Renal cortical epithelial cell (primary cell): ENCODE measurements around the gene ANXA8L1. TPM values are rescaled to one million over a fixed set of nuclear protein-coding genes. Genes with fewer than 3 reads are reported as not detected.
"Not testable (repeated sequence)": the region's sequence is repeated elsewhere in the genome, so short reads cannot be mapped to it uniquely, and the experiment has no call there.

ENCODE experiments used
- DNase-seq: peaks from one replicate; pipeline ENCODE4 v3.0.0-alpha.2; 2011; ENCODE audit warnings: low read depth
- total RNA-seq: library from RNA; depleted of rRNA; stranded (reverse); fragments of >200 nt; gene quantifications from 2 replicates; pipeline ENCODE4 v1.2.3, GENCODE V29; 2014

ANXA8L1 gene, protein sequence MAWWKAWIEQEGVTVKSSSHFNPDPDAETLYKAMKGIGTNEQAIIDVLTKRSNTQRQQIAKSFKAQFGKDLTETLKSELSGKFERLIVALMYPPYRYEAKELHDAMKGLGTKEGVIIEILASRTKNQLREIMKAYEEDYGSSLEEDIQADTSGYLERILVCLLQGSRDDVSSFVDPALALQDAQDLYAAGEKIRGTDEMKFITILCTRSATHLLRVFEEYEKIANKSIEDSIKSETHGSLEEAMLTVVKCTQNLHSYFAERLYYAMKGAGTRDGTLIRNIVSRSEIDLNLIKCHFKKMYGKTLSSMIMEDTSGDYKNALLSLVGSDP
- 1.6 TPM in 1 of 2 replicates, not detected in the other for total RNA-seq

DNA sequence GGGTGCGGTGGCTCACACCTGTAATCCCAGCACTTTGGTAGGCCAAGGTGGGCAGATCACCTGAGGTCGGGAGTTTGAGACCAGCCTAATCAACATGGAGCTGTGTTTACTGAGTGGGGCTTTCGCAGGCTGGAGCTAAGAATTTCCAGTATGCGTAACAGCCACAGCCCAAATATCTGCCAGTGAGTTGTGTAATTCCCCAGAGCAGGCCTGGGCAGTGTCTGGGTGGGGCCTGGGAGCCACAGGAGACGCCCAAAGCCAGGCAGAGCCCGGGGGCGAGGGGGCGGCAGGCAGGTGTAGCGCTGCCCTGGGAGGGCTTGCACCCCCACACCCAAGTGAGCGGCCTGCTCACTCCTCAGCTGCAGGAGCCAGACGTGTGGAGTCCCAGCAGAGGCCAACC lies at the start of gene ANXA8L1:
Gene ANXA8L1 (plus strand): TSS at position 371 of the 400 bp plus-strand sequence. CDS start 76 bp downstream, outside the sequence.
- DNase-seq = not testable (repeated sequence)

DNA sequence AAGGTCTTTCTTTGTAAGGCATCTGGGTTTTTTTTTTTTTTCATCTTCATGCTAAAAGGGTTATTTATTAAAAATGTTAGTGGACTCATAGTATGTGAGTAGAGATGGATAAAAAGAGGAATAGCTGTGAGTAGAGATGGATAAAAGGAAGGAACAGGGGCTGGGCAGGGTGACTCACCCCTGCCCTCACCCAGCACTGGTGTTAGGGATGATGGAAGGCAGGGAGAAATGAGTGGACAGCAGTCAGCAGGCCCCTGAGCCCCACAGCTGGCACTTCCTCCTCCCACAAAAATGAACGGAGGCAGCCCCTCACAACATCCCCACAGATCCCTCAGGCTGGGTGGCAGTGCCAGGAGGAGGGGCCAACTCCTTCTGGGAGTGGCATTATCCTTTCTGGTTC lies 49.5 kb upstream of the ANXA8L1 start:
- DNase-seq = no peak

DNA sequence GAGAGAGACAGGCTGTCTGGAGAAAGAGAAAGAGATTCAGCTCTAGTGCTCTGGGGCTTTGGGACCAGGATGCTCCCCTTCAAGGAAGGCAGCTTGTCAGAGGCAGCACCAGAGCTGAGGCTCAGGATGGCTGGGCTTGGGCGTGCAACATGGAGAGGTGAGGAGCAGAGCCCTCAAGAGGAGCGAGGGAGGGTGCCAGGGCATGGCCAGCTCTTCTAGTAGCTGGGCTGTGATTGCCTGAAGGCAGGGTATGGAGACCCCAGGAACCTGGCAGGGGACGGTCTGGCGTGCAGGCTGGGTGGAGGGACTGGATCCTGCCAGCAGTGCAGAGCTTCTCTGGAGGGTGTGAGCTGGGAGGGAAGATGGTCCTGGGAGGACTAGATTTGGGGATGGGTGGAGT lies 48.6 kb upstream of the ANXA8L1 start:
- no peak for DNase-seq

DNA sequence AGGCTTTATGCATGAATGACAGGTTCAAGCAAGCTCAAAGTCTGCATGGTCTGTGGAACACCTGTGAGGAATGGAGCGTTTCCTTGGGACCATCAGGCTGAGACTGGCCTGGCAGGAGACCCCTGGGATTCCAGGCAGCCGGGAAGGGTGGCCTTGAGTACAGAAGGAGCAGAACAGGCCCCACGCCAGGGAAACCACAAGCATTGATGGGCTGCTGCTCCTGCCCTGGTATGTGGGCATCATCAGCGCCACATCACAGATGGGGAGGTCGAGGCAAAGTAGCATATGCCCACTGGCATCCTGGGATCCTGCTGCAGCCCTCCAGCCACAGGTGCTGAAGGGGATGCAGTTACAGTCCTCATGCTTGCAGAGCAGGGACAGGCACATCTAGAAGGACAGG lies 47.9 kb upstream of the ANXA8L1 start:
- DNase-seq = no peak

DNA sequence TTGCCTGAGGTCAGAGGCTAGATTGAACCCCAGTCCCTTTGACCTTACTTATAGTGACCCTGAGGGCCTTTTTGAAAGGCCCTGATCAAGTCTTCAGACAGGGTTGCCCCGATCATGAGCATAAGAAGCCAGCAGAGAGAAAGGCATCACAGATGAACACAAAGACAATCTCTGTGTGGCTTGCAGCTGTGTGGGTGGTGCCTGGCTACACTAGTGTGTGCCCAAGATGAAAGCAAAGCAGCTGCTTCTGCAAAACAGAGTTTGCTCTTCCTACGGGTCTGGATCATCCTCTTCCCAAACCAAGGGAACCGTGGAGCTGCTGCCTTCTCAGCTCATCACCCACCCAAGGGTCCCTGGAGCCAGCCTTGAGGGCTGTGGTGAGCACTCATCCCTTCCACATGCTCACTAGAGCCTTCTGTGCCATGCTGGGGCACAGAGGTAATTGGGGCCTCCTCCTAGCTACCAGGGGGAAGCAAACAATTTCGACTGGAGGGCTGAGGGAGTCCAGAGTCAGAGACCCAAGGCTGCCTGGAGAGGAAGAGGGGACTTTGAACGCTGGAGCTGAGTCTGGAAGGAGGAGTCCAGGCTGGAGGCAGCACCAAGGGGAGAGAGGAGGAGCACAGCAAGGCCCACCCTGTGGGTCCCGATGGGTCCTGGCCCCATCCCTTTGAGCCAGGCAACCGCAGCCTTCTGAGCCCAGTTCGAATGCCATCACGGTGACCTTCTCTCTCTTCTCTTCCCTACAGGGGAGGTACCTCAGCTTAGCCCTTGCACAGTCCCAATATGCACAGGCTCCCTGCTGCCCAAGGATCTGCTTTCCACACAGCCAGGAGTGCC lies 46.5 kb upstream of the ANXA8L1 start:
- no peak for DNase-seq

DNA sequence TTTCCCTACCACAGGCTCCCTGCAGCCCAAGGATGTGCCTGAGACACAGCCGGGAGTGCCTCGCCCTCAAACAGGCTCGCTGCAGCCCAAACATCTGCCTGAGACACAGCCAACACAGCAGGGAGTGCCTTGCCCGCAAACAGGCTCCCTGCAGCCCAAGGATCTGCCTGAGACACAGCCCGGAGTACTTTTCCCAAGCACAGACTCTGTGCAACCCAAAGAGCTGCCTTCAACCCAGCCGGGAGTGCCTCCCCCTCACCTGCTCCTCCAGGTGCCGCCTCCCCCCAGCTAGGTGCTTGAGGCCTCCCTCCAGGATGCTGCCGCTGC lies 45.9 kb upstream of the ANXA8L1 start:
- DNase-seq = no peak

DNA sequence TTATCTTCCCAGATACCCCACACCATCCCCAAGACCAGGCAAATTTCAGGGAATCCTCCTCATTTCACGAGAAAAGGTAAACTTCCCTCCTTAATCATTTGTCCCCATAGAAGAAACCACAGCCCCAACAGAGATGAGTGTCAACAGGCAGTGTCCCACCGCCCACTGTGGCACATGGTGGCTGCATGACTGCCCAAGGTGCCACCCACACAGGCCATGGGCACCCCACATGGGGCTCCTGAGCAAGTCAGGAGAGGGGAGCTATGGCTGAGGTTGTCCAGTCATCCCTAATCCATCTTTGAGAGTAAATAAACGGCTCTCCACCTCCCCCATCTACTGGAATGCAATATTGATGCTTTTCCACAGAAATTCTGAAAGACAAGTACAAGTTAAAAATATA lies 44.7 kb upstream of the ANXA8L1 start:
- DNase-seq = no peak

DNA sequence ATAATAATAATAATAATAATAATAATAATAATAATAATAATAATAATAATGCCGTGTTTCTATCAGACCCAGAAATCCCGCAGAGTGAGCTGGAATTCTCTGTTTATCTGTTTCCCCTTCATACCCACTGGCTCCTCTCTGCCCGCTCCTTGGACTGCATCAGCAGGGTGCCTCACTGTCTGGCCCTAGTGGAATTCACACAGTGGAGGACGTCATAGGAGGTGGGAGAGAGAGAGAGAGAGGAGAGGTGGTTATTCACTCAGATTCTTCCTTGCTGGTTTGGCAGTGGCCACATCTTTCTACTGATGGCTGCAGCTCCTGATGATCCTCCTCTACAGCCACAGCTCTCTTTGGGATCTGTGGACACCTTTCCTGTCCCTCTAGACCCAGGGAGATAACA lies 10.1 kb upstream of the ANXA8L1 start:
- not testable (repeated sequence) for DNase-seq

DNA sequence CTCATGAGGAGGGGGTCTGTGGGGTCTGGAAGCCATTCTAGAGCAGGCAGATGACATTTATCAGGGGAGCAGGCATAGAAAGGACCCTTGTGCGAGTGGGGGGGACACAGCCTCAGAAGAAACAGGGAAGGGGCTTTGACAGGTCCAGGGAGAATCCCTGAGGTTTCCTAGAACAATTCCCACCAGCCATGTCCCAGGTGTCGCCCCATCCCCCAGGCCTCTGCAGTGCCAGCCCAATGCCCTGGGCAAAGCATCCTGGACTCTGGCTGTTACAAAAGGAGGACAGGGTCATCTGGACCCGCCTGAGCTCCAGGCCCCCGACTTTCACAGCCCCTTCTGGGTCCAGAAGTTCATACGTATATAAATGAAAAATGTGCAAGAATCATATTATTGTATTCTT lies 8.4 kb upstream of the ANXA8L1 start:
- not testable (repeated sequence) for DNase-seq

DNA sequence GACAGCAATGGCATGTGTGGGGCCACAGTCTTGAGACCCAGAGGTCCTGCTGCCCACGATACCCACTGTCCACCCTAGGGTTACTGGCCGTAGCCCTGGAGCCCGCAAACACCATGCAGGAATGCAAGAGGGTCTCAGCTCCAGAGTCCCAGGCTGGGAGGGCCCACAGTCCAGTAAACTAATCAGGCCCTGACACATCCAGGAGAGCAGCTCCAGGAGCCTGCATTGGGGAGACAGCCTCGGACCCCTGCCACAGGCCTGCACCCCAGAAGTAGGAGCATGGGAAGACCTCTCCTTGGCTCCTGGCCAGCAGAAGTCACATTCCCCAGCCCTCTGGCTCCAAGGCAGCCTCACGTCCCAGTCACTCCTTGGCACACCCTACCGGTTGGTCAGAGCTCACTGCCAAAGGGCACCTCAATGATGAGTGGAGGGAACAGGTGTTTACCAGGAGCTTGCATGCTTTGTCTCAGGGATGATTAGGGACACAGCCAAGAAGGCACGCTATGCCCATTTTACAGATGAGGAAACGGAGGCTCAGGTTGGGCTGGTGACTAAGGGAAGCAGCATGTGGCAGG lies 7.8 kb upstream of the ANXA8L1 start:
- DNase-seq = not testable (repeated sequence)

DNA sequence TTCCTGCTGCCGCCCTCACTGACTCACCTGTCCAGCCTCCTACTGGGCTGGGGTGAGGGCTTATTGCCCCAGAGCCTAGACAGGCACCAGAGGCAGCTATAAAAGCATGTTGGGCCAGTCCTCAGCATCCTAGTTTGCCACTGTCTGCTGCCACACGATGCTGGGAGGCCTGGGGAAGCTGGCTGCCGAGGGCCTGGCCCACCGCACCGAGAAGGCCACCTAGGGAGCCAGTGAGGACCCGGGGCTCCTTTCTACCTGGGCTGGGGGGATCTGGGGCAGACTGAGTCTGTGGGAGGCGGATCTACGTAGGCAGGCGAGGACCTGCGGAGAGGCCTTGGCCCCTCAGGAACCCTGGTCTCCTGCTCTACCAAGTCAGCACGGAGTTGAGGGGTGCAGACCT lies 6.6 kb upstream of the ANXA8L1 start:
- DNase-seq = not testable (repeated sequence)

DNA sequence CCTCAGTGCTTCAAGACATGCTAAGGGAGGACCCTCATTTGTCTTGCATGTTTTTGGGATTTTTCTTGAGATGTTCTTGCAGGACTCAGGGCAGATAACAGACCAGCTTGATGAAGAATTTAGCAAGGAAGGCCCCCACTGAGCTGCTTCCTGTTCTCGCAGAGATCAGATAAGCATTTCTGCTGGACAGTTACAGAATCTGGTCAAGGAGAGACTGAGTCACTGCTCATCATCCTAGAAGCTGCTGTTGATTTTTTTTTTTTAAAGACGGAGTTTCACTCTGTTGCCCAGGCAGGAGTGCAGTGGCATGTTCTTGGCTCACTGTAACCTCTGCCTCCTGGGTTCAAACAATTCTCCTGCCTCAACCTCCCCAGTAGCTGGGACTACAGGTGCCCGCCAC lies 1.2 kb upstream of the ANXA8L1 start:
- not testable (repeated sequence) for DNase-seq

DNA sequence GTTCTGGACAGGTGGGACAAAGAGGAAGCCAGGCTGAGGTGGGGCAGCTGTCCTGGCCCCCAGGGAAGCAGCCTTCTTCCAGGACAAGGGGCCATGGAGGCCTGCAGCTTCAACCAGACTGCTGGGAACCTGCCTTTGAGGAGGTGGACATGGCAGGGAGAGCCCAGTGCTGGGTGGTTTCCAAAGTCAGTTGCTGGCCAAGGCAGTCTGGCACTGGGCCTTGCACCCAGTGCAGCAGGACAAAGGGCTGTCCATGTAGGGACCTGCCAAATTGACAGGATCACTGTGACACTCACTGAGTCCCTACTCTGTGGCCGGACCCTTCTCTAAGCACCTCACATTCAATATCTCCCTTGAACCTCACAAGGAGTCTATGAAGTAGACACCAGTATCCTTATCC lies 1.4 kb downstream of the ANXA8L1 start:
- not testable (repeated sequence) for DNase-seq

DNA sequence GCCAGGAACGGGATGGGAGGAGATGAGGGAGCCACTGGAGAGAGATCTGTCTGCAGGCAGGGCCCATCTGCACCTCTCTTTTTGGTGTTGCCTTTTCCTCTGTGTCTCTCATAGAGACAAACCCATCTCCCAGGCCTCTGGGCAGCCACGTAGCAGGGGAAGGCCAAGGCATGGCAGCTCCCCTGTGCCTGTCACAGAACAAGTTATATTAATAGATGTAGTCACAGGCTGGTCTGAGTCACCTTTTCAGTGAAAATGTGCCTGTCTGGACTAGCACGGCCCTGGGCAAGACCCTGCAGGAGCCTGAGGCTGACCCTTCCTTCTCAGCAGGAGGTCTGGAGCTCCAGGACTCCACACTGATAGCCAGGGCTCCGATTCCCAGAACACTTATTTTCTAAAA lies 2.1 kb downstream of the ANXA8L1 start:
- DNase-seq = not testable (repeated sequence)

DNA sequence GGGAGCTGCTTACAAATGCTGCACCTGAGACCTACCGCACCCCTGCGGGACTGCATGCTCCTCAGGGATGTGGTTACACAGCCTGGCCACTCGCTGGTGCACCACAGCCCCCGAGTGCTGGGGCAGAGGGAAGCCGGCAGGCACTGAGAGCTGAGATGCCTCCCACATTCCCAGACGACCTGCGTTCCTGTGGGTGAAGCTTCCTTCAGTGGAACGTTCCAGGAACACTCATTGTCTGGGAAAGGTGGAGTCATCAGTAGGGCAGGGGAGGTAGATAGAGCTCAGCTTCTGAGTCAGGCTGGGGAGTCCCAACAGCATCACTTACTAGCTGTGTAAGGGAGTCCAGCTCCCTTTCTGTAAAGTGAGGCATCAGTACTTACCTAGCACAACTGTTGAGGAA lies 2.5 kb downstream of the ANXA8L1 start:
- not testable (repeated sequence) for DNase-seq

DNA sequence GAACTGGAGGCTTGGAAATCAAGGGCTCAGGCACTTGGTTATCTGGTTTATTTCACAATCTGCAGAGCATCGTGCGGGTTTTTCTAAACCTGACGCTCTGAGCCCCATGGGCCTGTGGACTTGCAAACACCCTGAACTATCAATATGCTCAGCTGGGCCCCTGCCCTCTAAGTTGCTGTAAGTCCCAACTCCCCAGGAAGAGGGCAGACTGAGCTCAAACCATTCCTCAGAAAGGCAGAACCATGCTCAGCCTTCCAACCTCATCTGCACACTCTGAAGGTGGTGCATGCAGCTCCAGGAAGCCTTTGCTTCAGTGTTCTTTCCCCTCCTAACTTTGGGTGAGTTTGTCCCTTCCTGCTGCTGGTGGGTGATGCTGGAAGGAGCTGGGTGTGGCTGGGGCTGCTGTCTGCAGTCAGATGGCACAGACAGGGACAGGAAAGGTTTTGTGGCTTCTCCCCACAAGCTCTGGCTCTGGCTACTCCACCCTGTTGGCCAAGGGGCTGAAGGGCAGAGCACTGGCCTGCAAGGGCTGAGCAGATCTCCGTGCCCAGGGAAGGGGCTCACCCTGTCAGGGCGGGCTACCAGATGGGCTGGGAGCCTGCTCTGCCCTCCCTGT lies 3.8 kb downstream of the ANXA8L1 start:
- DNase-seq = not testable (repeated sequence)

DNA sequence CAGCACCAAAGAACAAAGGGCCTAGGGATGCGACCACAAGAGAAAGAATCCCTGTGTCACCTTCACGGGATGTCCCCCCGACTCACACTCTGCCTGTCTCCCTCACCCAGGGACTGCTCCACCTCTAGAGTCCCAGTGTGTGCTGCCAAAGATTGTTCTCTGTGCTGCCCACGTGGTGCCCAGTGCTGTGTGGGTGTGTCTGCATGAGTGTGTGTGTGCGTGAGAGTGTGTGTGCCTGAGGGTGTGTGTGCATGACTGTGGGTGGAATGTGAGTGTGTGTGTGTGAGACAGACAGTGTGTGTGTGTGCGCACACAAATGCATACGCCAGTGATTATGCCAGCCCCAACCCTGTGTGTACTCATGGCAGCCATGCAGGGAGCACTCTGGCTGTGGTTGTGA lies 10.3 kb downstream of the ANXA8L1 start:
- DNase-seq = not testable (repeated sequence)

DNA sequence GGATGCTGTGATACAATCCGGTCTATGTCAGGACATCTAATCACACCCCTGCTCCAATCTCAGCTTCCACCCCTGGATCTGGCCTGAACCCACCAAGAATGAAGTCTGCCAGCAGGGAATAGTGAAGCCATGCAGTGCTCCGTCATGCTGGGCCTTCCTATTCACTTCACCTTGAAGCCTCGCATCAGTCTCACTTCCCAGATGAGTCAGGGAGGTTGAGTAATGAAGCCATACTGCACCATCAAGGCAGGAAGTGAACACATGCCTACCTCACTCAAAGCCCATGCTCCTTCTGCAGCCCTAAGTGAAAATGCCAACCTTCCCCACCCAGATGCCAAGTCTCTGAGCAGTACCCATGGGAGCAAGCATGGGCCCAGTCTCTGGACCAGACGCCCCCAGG lies 11.1 kb downstream of the ANXA8L1 start:
- not testable (repeated sequence) for DNase-seq

DNA sequence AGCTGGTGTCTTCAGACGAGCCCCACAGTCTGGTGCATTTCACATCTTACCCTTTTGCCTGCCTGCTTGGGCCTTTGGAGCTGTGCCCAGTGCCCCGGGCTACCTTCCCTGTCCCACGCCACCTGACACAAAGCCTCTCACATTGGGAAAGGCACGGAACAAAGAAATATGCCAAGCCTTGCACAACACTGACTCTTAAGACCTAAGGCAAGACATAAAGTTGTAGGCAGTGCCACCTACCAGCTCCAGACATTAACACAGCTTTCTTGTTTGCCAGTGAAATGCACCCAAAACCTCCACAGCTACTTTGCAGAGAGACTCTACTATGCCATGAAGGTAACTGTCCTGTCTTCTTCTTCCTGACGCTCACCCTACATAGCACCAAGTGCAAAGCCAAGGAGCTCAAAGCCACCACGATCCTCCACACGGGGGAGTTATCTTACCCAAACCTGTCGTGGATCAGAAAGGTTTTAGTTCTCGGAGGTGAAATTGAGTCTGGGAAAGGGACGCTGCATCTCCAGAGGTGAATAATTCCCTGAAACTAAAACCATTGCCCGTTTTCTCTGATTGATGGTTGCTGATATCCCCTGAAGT lies 11.8 kb downstream of the ANXA8L1 start:
- DNase-seq = not testable (repeated sequence)

DNA sequence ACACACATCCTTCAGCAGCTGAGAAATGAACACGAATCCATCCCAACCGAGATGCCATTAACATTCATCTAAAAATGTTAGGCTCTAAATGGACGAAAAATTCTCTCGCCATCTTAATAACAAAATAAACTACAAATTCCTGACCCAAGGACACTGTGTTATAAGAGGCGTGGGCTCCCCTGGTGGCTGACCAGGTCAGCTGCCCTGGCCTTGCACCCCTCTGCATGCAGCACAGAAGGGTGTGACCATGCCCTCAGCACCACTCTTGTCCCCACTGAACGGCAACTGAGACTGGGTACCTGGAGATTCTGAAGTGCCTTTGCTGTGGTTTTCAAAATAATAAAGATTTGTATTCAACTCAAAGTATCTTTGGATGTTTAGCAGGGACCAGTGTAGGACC lies 15.8 kb downstream of the ANXA8L1 start:
- DNase-seq = not testable (repeated sequence)

DNA sequence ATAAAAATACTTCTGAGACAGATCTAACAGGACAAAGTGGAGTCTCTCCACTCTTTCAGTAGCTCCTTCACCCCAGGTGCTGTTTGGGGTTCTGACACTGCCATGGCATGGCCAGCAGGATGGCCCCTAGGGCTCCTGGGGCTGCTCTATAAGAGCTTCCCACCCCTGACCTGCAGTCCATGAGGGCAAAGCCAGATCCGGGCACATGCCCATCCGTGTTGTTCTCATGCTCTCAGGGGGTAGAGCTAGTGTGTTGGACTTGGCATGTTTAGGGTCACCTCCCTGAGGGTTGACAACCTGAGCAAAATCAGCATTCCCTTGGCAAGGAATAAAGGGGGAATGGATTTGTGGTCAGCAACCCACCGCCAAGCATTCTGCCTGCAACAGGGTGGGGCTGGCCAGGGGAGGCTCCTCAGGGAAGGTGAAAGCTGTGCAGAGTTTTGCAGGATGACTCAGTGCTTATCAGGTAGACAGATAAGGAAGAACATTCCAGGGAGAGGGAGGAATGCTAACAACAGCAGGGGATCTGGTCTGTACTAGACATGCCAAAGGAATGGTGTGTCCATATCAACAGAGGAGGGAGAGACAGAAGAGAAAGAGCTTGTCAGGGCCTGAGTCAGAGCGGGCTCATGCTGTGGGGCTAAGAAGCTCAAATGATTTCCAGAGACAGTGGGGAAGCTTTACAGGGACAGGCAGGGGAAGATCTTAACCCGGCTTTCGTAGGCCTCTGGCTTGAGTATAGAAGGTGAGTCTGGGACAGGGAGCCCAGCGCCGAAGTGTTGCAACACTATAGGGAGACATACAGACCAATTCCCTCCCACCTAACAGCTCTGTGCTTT lies 21.1 kb downstream of the ANXA8L1 start:
- DNase-seq = not testable (repeated sequence)
